K562 (cell line): ENCODE data around the gene NIPBL. TPM values are rescaled to one million over a fixed set of nuclear protein-coding genes. Genes with fewer than 3 reads are reported as not detected.

ENCODE experiments used
- ATAC-seq: fragments of 200-7000 bp; cut with Tn5 transposase; 3 replicates; pipeline ENCODE4 v1.9.1; 2020; ENCODE audit warnings: moderate library complexity
- BruUV-seq: library from RNA; stranded (reverse); fragments of 400-500 nt; replicated peaks from 2 replicates; lab custom pipeline; 2021; lab: Mats Ljungman, UMichigan
- CTCF ChIA-PET: fragments of 300-600 bp; formaldehyde crosslinking; extraction: SDS; loops from one replicate; lab custom pipeline; 2021; ENCODE audit warnings: low intra/inter-chr PET ratio; lab: Yijun Ruan, JAX
- POLR2A ChIA-PET: fragments of 300-600, 350-650 bp; sonication (Branson Sonifier 250); formaldehyde crosslinking; extraction: SDS; loops from one replicate; lab custom pipeline; 2021; ENCODE audit warnings: antibody characterized with exemption, inconsistent platforms; lab: Yijun Ruan, JAX
- DNase-seq, 4 experiments: peaks; one replicate each; pipeline versions ENCODE4 v3.0.0 to v3.0.0-alpha.2; 2011 to 2018; ENCODE audit warnings: low spot score in 3 of 4, mixed read lengths in 3 of 4; ENCODE audit errors: extremely low read depth in 1 of 4
- FAIRE-seq: peaks from 2 replicates; lab custom pipeline; 2011; peaks lifted over from hg19 to GRCh38; lab: Jason Lieb, UNC
- H2AFZ ChIP-seq: 2 replicates; pipeline ENCODE4 v1.6.0; 2011; ENCODE audit warnings: low read depth, low read length, control low read depth, inconsistent platforms
- H3K27ac ChIP-seq: fragments of 200-600 bp; 3 replicates; pipeline ENCODE4 v1.8.0; 2011; ENCODE audit warnings: low read depth, mild to moderate bottlenecking, control low read depth, inconsistent platforms, low read length, moderate library complexity, mixed read lengths; ENCODE audit errors: extremely low read depth
- H3K27me3 ChIP-seq, 2 experiments: fragments of 300-600 bp in 1 of 2; 2 replicates in 1 of 2; 3 replicates in 1 of 2; pipeline versions ENCODE4 v1.6.0 to v1.8.0; 2011; ENCODE audit warnings: inconsistent platforms in 2 of 2, low read length in 2 of 2, mild to moderate bottlenecking in 1 of 2, mixed read lengths in 1 of 2, moderate library complexity in 1 of 2; ENCODE audit not compliant: control insufficient read depth in 2 of 2, insufficient read depth in 2 of 2
- H3K36me3 ChIP-seq: fragments of 300-600 bp; 3 replicates; pipeline ENCODE4 v1.8.0; 2011; ENCODE audit warnings: mild to moderate bottlenecking, low read length, inconsistent platforms; ENCODE audit not compliant: control insufficient read depth, insufficient read depth
- H3K4me1 ChIP-seq, 2 experiments: fragments of 200-600 bp in 1 of 2; replicated peaks in 1 of 2; 2 replicates in 1 of 2; 3 replicates in 1 of 2; pipeline versions ENCODE4 v1.5.1 to v1.8.0; 2011; ENCODE audit warnings: inconsistent platforms in 2 of 2, low read length in 2 of 2, mild to moderate bottlenecking in 1 of 2, mixed read lengths in 1 of 2, moderate library complexity in 1 of 2; ENCODE audit not compliant: control insufficient read depth in 2 of 2, insufficient read depth in 2 of 2
- H3K4me2 ChIP-seq: 2 replicates; pipeline ENCODE4 v1.6.1; 2011; ENCODE audit warnings: low read length, control low read depth, inconsistent platforms, mixed read lengths; ENCODE audit not compliant: insufficient read depth
- H3K4me3 ChIP-seq: fragments of 200-600 bp; sonication (generic), shearing (Covaris generic); 2 replicates; pipeline ENCODE4 v1.5.1; 2016; ENCODE audit warnings: control low read depth, inconsistent platforms
- H3K79me2 ChIP-seq: fragments of 200-600 bp; 3 replicates; pipeline ENCODE4 v1.8.0; 2011; ENCODE audit warnings: low read length, inconsistent platforms; ENCODE audit not compliant: control insufficient read depth, insufficient read depth
- H3K9ac ChIP-seq, 2 experiments: 2 replicates each; pipeline versions ENCODE4 v1.6.0 to v1.6.1; 2011; ENCODE audit warnings: low read depth in 2 of 2, low read length in 2 of 2, control low read depth in 1 of 2, inconsistent platforms in 1 of 2, mild to moderate bottlenecking in 1 of 2, mixed read lengths in 1 of 2; ENCODE audit not compliant: insufficient read depth in 1 of 2
- H3K9me1 ChIP-seq: one replicate; pipeline ENCODE4 v1.6.0; 2011; ENCODE audit warnings: inconsistent platforms, mild to moderate bottlenecking, low read length, moderate library complexity; ENCODE audit not compliant: control insufficient read depth, insufficient read depth
- H3K9me3 ChIP-seq: replicated peaks from 2 replicates; pipeline ENCODE4 v1.5.1; 2011; ENCODE audit warnings: low read depth, low read length, inconsistent platforms; ENCODE audit not compliant: control insufficient read depth, insufficient read depth
- H4K20me1 ChIP-seq: replicated peaks from 2 replicates; pipeline ENCODE4 v1.6.1; 2011; ENCODE audit warnings: low read length, inconsistent platforms, mixed read lengths; ENCODE audit not compliant: control insufficient read depth, insufficient read depth
- BCOR ChIP-seq: fragments of 450-650 bp; IDR thresholded peaks from 2 replicates; pipeline ENCODE4 v1.6.1; 2016
- CBFA2T3 ChIP-seq: fragments of 450-650 bp; IDR thresholded peaks from 2 replicates; pipeline ENCODE4 v1.6.1; 2017
- EWSR1 ChIP-seq: fragments of 450-650 bp; IDR thresholded peaks from 2 replicates; pipeline ENCODE4 v1.6.1; 2018; ENCODE audit warnings: borderline replicate concordance, mild to moderate bottlenecking, low read depth, moderate library complexity; ENCODE audit not compliant: partially characterized antibody
- KDM4B ChIP-seq, 2 experiments: fragments of 450-650 bp in 1 of 2; sonication (generic) in 1 of 2; IDR thresholded peaks; 2 replicates each; pipeline ENCODE4 v1.6.1; 2016 to 2017; ENCODE audit warnings: borderline replicate concordance in 2 of 2, antibody characterized with exemption in 1 of 2, low read depth in 1 of 2, mild to moderate bottlenecking in 1 of 2
- NFATC3 ChIP-seq: fragments of 450-650 bp; IDR thresholded peaks from 2 replicates; pipeline ENCODE4 v1.6.1; 2017; ENCODE audit warnings: mild to moderate bottlenecking
- ZFP30 ChIP-seq: fragments of 250-450 bp; sonication (Bioruptor Pico); IDR thresholded peaks from 2 replicates; pipeline ENCODE4 v1.8.0; 2022; ENCODE audit warnings: moderate library complexity, mild to moderate bottlenecking, inconsistent platforms, borderline replicate concordance
- ZNF586 ChIP-seq: fragments of 450-650 bp; formaldehyde crosslinking; conservative IDR thresholded peaks from 2 replicates; pipeline ENCODE4 v1.4.0; 2020; ENCODE audit warnings: mild to moderate bottlenecking, moderate library complexity
- ZNF609 ChIP-seq: sonication (generic); formaldehyde crosslinking; IDR thresholded peaks from 2 replicates; pipeline ENCODE4 v1.8.1; 2023; ENCODE audit warnings: missing genetic modification reagents, mild to moderate bottlenecking, borderline replicate concordance
- ZNF639 ChIP-seq, 2 experiments: fragments of 200-800 bp in 1 of 2; sonication (Bioruptor generic) in 1 of 2; sonication (generic) in 1 of 2; formaldehyde crosslinking in 1 of 2; IDR thresholded peaks in 1 of 2; conservative IDR thresholded peaks in 1 of 2; 2 replicates each; pipeline versions ENCODE4 v1.5.0 to v1.6.1; 2016 to 2020; ENCODE audit warnings: missing compliant biosample characterization in 1 of 2, missing genetic modification characterization in 1 of 2, missing genetic modification reagents in 1 of 2
- WGBS: fragments of 100-300 bp; shearing (Covaris generic); methylation state at CpG from one replicate; pipeline ENCODE4 v1.1.6; 2016; ENCODE audit warnings: low coverage, mixed read lengths; ENCODE audit not compliant: insufficient coverage; ENCODE audit errors: missing lambda C conversion rate; 5-methylcytosine and 5-hydroxymethylcytosine counted together
- in situ Hi-C: fragments of 300-500 bp; cut with MboI; formaldehyde crosslinking; loops from 4 replicates; pipeline ENCODE4 v1.15.0; 2018; ENCODE audit warnings: inconsistent platforms, mixed read lengths
- intact Hi-C: fragments of 100-400 bp; cut with micrococcal nuclease; formaldehyde crosslinking; loops from 2 replicates; pipeline ENCODE4 v1.14.2; 2022
- polyA plus RNA-seq, 8 experiments: library from polyadenylated mRNA; depleted of rRNA in 4 of 8; stranded (reverse) in 5 of 8; unstranded in 3 of 8; fragments of >200 nt; fragmentation: Nextera tagmentation in 2 of 8; fragmentation: Illumina TruSeq in 1 of 8; extraction: Ambion mirVana in 2 of 8; extraction: Trizol in 1 of 8; gene quantifications; 2 replicates each; pipeline versions ENCODE4 v1.2.1 to v1.2.3, GENCODE V29; 2011 to 2014; ENCODE audit warnings: inconsistent platforms in 1 of 8, missing spikeins in 1 of 8
- total RNA-seq, 7 experiments: library from RNA; depleted of rRNA in 6 of 7; stranded (reverse); fragments of >200 nt in 6 of 7; fragmentation: Illumina TruSeq in 2 of 7; extraction: Trizol in 2 of 7; gene quantifications; 2 replicates each; pipeline versions ENCODE4 v1.2.1 to v1.2.3, GENCODE V29; 2011 to 2021; ENCODE audit warnings: low replicate concordance in 1 of 7

Gene NIPBL
- total and polyA plus RNA-seq, 9 of the 15 experiments (the other 6 are each of a cell fraction or from before 2014, with no cell fraction given) = 12.9 to 56.7 (median 38.9) TPM

GRCh38 chr5:37075399-37075950, 198.9 kb downstream of the NIPBL start:
- TF ChIP-seq EWSR1 (no peak), ZFP30 (CRISPR knock-in tag) (no peak), ZNF586 (CRISPR knock-in tag) (no peak), BCOR (no peak), ZNF639 (CRISPR knock-in tag; conservative IDR thresholded peaks at IDR 0.05 in 1 of 2, IDR thresholded peaks at IDR 0.05 in 1 of 2) (no peak), ZNF609 (no peak), KDM4B (IDR thresholded peaks at IDR 0.05; ENCODE audit: borderline replicate concordance in 2 of 2, low read depth in 1 of 2) (no peak), CBFA2T3 (peak; percentile 23; the same call in 1 of the 2 replicates), NFATC3 (no peak)
- TF ChIP-seq, all 486 proteins: peak for 1
- Histone ChIP-seq H3K27me3 (peaks cover 2 to 9% of the 10 kb centered on the region in 2 experiments; a peak in 3 of 5 replicates), H4K20me1 (no peaks in the 10 kb centered on the region), H3K27ac (no peak overlapping the region), H3K9me3 (no peaks in the 10 kb centered on the region), H3K9me1 (no peaks in the 10 kb centered on the region), H2AFZ (no peak overlapping the region), H3K4me3 (no peak overlapping the region), H3K4me2 (no peak overlapping the region), H3K4me1 (no peaks in the 10 kb centered on the region), H3K9ac (no peak overlapping the region), H3K79me2 (no peaks in the 10 kb centered on the region), H3K36me3 (no peaks in the 10 kb centered on the region)
- FAIRE-seq (no peak), DNase-seq (no peak), ATAC-seq (no peak)
- in situ Hi-C loops = no loop called here
- intact Hi-C loops = no loop called here
- BruUV-seq = no TSS peak
- ChIA-PET POLR2A (interaction anchor here (0.8 kb wide), 1 partner anchor 9 kb away, joined by 3 read pairs; no protein-coding TSS in a partner anchor), CTCF (no interaction called here)
- WGBS = 0% methylated on average over 3 of the region's 3 CpGs
